ENCODE measurements around the gene ZFP2. TPM values are rescaled to one million over a fixed set of nuclear protein-coding genes. Genes with fewer than 3 reads are reported as not detected.
"Not testable (repeated sequence)": the region's sequence is repeated elsewhere in the genome, so short reads cannot be mapped to it uniquely, and the experiment has no call there.

Gene ZFP2
- total and polyA plus RNA-seq, 2 of the 13 experiments (the other 11 are each of a cell fraction or from before 2014, with no cell fraction given): 0.27 to 0.42 TPM

DNA sequence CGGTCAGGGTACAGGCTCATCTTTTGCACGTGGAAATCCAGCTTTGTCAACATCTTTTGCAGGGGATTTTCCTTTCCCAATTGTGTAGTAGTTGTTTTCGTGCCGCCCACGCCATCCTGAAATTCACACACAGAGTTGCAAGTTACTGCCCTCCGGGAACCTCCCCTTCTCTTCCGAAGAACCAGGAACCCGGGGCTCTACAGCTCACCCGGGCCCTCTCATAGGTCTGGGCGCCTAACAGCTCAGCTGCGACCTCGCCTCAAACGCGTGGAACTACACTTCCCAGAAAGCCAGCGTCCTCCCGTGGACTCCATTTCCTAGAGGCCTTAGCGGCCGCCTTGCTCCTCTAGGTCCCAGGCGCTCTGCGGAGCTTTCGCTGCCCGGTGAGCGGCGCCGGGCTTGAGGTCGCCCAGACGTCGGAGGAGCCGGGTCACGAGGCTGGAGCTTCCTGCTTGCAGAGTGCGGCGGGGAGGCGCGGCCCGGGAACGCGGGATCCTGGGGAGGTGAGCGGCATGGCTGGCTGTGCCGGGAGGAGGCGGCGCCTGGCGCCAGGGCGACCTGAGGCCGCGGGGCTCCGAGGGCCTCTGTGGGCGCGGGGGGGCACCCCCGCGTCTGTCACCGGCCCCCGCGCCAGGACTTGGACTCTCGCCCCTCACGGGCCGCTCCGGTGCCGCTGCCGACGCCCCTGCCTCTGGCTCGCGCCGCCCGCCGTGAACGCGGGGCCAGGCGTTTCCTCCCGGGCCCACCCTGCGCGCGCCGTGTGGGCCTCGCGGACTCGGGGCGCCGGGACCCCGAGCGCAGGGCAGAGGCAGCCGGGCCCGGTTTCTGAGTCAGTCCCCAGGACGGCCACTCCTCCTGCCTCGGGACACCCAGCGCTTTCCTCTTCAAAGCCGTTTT is 35.8 kb upstream of the ZFP2 start, which contains the start of gene ZNF354B (continued):
- no peak for TF ChIP-seq NONO (IDR thresholded peaks at IDR 0.05)
- peak; percentile 65 for TF ChIP-seq NONO (CRISPR knock-in tag; conservative IDR thresholded peaks at IDR 0.05)

DNA sequence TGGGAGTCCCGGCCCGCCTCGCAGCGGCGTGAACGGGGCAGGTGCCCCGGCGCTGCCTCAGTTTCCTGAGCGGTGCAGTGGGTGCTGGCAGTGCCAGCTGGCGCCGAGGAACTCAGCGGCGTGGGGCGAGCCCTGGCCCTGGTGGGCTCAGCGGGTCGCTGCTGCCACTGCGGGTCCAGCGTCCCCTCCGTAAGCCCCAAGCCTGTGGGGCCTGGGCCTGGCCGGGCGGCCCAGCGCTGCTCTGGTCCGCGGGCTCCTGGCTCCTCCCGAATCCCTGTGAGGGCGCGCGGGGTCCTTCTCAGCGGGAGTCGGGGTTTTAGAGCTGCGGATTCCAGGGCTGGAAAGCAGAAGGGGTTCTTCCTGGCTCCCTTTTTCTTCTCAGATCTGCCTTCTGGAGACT is 35.1 kb upstream of the ZFP2 start:
- FAIRE-seq: peak; percentile 18

DNA sequence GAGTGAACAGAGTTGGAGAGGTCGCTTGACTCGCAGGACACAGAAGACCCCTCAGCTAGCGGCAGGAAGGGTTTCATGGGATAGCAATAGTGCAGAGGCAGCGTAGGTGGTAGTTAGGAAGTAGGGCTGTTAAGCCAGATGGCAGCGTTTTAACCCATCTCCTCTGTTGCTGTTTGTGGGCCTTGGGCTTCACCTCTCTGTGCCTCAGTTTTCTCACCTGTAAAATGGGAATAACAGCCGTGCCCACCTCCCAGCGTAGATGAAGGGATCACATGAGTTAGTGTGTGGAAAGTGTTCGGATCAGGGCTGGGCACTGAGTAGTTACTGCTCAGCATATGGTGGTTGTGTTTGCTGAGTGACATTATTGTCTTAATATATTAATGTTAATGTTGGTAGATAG is 34.1 kb upstream of the ZFP2 start:
- H3K79me2 ChIP-seq (ENCODE audit: insufficient read depth, low read length): peaks cover 6% of the 10 kb centered on the region
- 96% methylated on average over 8 of the region's 8 CpGs for WGBS (ENCODE audit: low lambda C conversion rate)
- H3K9me3 ChIP-seq (ENCODE audit: low read length): no peaks in the 10 kb centered on the region
- H3K27me3 ChIP-seq (ENCODE audit: control insufficient read depth in 1 of 2, insufficient read depth in 2 of 2, low read length in 2 of 2): no peaks in the 10 kb centered on the region
- no TSS peak for BruUV-seq (replicated peaks)
- peaks cover 28% of the 10 kb centered on the region for H3K4me1 ChIP-seq (ENCODE audit: insufficient read depth, low read length)
- ChIA-PET POLR2A (no interaction called here), CTCF (ENCODE audit: low intra/inter-chr PET ratio, low total read pairs) (no interaction called here)
- no peak overlapping the region for H2AFZ ChIP-seq (ENCODE audit: low read length)
- no peak for ATAC-seq
- peaks cover 0 to 16% of the 10 kb centered on the region in 2 experiments; a peak in 2 of 5 replicates for H3K36me3 ChIP-seq (replicated peaks in 1 of 2; ENCODE audit: control insufficient read depth in 1 of 2, insufficient read depth in 2 of 2, low read length in 2 of 2)
- no peak for FAIRE-seq
- peak overlapping the region in 2 of 3 experiments; percentile 23 to 24; a peak in 2 of 6 replicates for H3K4me3 ChIP-seq (replicated peaks in 1 of 3; ENCODE audit: insufficient read depth in 1 of 3, low read depth in 2 of 3, low read length in 3 of 3)
- H4K20me1 ChIP-seq (ENCODE audit: insufficient read depth, low read length): no peaks in the 10 kb centered on the region
- no peak for DNase-seq (ENCODE audit: low spot score)
- H3K9ac ChIP-seq (ENCODE audit: insufficient read depth, low read depth, low read length): no peak overlapping the region
- peak overlapping the region; percentile 49 for H3K4me2 ChIP-seq (ENCODE audit: low read depth, low read length)
- intact Hi-C loops (cut with micrococcal nuclease; ENCODE audit: unreplicated experiment): no loop called here
- in situ Hi-C loops (cut with HindIII; ENCODE audit: extremely low pct_ligation_motif_present, low pct_unique_long_range_greater_than_20kb): no loop called here
- no peak overlapping the region for H3K27ac ChIP-seq (ENCODE audit: extremely low read length, insufficient read depth, low read length)
- TF ChIP-seq ZNF773 (CRISPR knock-in tag; IDR thresholded peaks at IDR 0.05; ENCODE audit: borderline replicate concordance) (no peak), NFE2 (CRISPR knock-in tag; IDR thresholded peaks at IDR 0.05) (no peak), FOXO1 (CRISPR knock-in tag; IDR thresholded peaks at IDR 0.05) (no peak), NAIF1 (CRISPR knock-in tag; IDR thresholded peaks at IDR 0.05; ENCODE audit: borderline replicate concordance) (no peak), ZNF564 (CRISPR knock-in tag; IDR thresholded peaks at IDR 0.05) (no peak), SYNCRIP (IDR thresholded peaks at IDR 0.05; ENCODE audit: insufficient read depth, low read depth, low read length) (no peak), RARG (CRISPR knock-in tag; IDR thresholded peaks at IDR 0.05; ENCODE audit: low read depth) (no peak), ZNF629 (CRISPR knock-in tag; conservative IDR thresholded peaks at IDR 0.05) (peak; percentile 89)
- TF ChIP-seq, protein P1, sequence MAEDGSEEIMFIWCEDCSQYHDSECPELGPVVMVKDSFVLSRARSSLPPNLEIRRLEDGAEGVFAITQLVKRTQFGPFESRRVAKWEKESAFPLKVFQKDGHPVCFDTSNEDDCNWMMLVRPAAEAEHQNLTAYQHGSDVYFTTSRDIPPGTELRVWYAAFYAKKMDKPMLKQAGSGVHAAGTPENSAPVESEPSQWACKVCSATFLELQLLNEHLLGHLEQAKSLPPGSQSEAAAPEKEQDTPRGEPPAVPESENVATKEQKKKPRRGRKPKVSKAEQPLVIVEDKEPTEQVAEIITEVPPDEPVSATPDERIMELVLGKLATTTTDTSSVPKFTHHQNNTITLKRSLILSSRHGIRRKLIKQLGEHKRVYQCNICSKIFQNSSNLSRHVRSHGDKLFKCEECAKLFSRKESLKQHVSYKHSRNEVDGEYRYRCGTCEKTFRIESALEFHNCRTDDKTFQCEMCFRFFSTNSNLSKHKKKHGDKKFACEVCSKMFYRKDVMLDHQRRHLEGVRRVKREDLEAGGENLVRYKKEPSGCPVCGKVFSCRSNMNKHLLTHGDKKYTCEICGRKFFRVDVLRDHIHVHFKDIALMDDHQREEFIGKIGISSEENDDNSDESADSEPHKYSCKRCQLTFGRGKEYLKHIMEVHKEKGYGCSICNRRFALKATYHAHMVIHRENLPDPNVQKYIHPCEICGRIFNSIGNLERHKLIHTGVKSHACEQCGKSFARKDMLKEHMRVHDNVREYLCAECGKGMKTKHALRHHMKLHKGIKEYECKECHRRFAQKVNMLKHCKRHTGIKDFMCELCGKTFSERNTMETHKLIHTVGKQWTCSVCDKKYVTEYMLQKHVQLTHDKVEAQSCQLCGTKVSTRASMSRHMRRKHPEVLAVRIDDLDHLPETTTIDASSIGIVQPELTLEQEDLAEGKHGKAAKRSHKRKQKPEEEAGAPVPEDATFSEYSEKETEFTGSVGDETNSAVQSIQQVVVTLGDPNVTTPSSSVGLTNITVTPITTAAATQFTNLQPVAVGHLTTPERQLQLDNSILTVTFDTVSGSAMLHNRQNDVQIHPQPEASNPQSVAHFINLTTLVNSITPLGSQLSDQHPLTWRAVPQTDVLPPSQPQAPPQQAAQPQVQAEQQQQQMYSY (CRISPR knock-in tag; IDR thresholded peaks at IDR 0.05): no peak
- TF ChIP-seq, protein P2, sequence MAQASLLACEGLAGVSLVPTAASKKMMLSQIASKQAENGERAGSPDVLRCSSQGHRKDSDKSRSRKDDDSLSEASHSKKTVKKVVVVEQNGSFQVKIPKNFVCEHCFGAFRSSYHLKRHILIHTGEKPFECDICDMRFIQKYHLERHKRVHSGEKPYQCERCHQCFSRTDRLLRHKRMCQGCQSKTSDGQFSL (CRISPR knock-in tag; IDR thresholded peaks at IDR 0.05): no peak

More for the DNA sequence above, 35.1 kb upstream of the ZFP2 start:
- intact Hi-C loops (cut with micrococcal nuclease; ENCODE audit: unreplicated experiment); H4K20me1 ChIP-seq (ENCODE audit: insufficient read depth, low read length); BruUV-seq (replicated peaks); H3K36me3 ChIP-seq (replicated peaks in 1 of 2; ENCODE audit: control insufficient read depth in 1 of 2, insufficient read depth in 2 of 2, low read length in 2 of 2); H3K27me3 ChIP-seq (ENCODE audit: control insufficient read depth in 1 of 2, insufficient read depth in 2 of 2, low read length in 2 of 2); H3K9me3 ChIP-seq (ENCODE audit: low read length); DNase-seq (ENCODE audit: low spot score); in situ Hi-C loops (cut with HindIII; ENCODE audit: extremely low pct_ligation_motif_present, low pct_unique_long_range_greater_than_20kb); H3K79me2 ChIP-seq (ENCODE audit: insufficient read depth, low read length); POLR2A ChIA-PET; CTCF ChIA-PET (ENCODE audit: low intra/inter-chr PET ratio, low total read pairs); H2AFZ ChIP-seq (ENCODE audit: low read length): not testable (repeated sequence)
- WGBS (ENCODE audit: low lambda C conversion rate): no CpG with 5 or more reads among the region's 31 CpGs
- H3K4me2 ChIP-seq (ENCODE audit: low read depth, low read length): peak overlapping the region; percentile 84
- H3K4me1 ChIP-seq (ENCODE audit: insufficient read depth, low read length): peaks cover 28% of the 10 kb centered on the region
- peak overlapping the region; percentile 83 for H3K9ac ChIP-seq (ENCODE audit: insufficient read depth, low read depth, low read length)
- peak overlapping the region; percentile 81 for H3K27ac ChIP-seq (ENCODE audit: extremely low read length, insufficient read depth, low read length)
- ATAC-seq: peak; percentile 31
- H3K4me3 ChIP-seq (replicated peaks in 1 of 3; ENCODE audit: insufficient read depth in 1 of 3, low read depth in 2 of 3, low read length in 3 of 3): peak overlapping the region; percentile 70 to 82 (median 74); a peak in 4 of 6 replicates
